Nephron progenitor cell (in vitro differentiated cells): ENCODE results near the gene ALG3.

Experiments used
- DNase-seq: peaks from one replicate; pipeline ENCODE4 v3.0.0; 2021
- H3K27ac Mint-ChIP-seq: 2 replicates; pipeline ENCODE4 v1.8.0; 2021; ENCODE audit warnings: mild to moderate bottlenecking, moderate library complexity, mixed read lengths
- H3K27me3 Mint-ChIP-seq: 2 replicates; pipeline ENCODE4 v1.8.0; 2021; ENCODE audit warnings: mild to moderate bottlenecking, low read depth, mixed read lengths; ENCODE audit not compliant: poor library complexity
- H3K36me3 Mint-ChIP-seq: 2 replicates; pipeline ENCODE4 v1.8.0; 2021; ENCODE audit warnings: low read depth, mixed read lengths
- H3K4me1 Mint-ChIP-seq: 2 replicates; pipeline ENCODE4 v1.8.0; 2021; ENCODE audit warnings: mixed read lengths
- H3K4me3 Mint-ChIP-seq: 2 replicates; pipeline ENCODE4 v1.8.0; 2021; ENCODE audit warnings: mild to moderate bottlenecking, moderate library complexity, mixed read lengths
- H3K9me3 Mint-ChIP-seq: 2 replicates; pipeline ENCODE4 v1.8.0; 2021; ENCODE audit warnings: mild to moderate bottlenecking, moderate library complexity, mixed read lengths
- CTCF ChIP-seq: fragments of 200-600 bp; sonication (generic); IDR thresholded peaks from 2 replicates; pipeline ENCODE4 v1.5.0; 2021; ENCODE audit warnings: antibody characterized with exemption

Gene ALG3

GRCh38 chr3:184200825-184201224 is 47.9 kb downstream of the ALG3 start:
- no peaks in the 10 kb centered on the region for H3K36me3 Mint-ChIP-seq
- DNase-seq = no peak
- TF ChIP-seq CTCF = no peak
- H3K27ac Mint-ChIP-seq = no peak overlapping the region
- H3K4me1 Mint-ChIP-seq = peaks cover 6% of the 10 kb centered on the region
- H3K4me3 Mint-ChIP-seq = no peak overlapping the region
- H3K9me3 Mint-ChIP-seq = no peaks in the 10 kb centered on the region
- peaks cover 23% of the 10 kb centered on the region for H3K27me3 Mint-ChIP-seq

GRCh38 chr3:184198509-184198908 is 50.3 kb downstream of the ALG3 start:
- Mint-ChIP-seq H3K27me3 (peaks cover 12% of the 10 kb centered on the region), H3K9me3 (no peaks in the 10 kb centered on the region), H3K4me1 (peaks cover 5% of the 10 kb centered on the region), H3K27ac (peak overlapping the region; percentile 61), H3K4me3 (no peak overlapping the region), H3K36me3 (peaks cover 9% of the 10 kb centered on the region)
- no peak for DNase-seq
- no peak for TF ChIP-seq CTCF

- no peak for TF ChIP-seq CTCF
- no peak for DNase-seq
- Mint-ChIP-seq H3K4me1 (no peaks in the 10 kb centered on the region), H3K9me3 (no peaks in the 10 kb centered on the region), H3K27ac (no peak overlapping the region), H3K36me3 (peaks cover 25% of the 10 kb centered on the region), H3K4me3 (no peak overlapping the region), H3K27me3 (no peaks in the 10 kb centered on the region)
Observed at GRCh38 chr3:184196536-184196935, 52.2 kb downstream of the ALG3 start.

GRCh38 chr3:184193991-184194539 is 54.7 kb downstream of the ALG3 start:
- no peak for TF ChIP-seq CTCF
- H3K27me3 Mint-ChIP-seq = no peaks in the 10 kb centered on the region
- H3K36me3 Mint-ChIP-seq = peaks cover 34% of the 10 kb centered on the region
- DNase-seq = no peak
- no peaks in the 10 kb centered on the region for H3K4me1 Mint-ChIP-seq
- peak overlapping the region; percentile 11 for H3K27ac Mint-ChIP-seq
- no peak overlapping the region for H3K4me3 Mint-ChIP-seq
- no peaks in the 10 kb centered on the region for H3K9me3 Mint-ChIP-seq

GRCh38 chr3:184192889-184193288 is 55.9 kb downstream of the ALG3 start:
- Mint-ChIP-seq H3K9me3 (no peaks in the 10 kb centered on the region), H3K27ac (no peak overlapping the region), H3K4me3 (no peak overlapping the region), H3K36me3 (peaks cover 44% of the 10 kb centered on the region), H3K4me1 (peaks cover 2% of the 10 kb centered on the region), H3K27me3 (no peaks in the 10 kb centered on the region)
- TF ChIP-seq CTCF = no peak
- no peak for DNase-seq
